OCI-LY1 (cell line): ENCODE data around the gene ZXDC.

ENCODE experiments used
- CTCF ChIP-seq: fragments of 200-600 bp; sonication (generic), shearing (Covaris generic); IDR thresholded peaks from 2 replicates; pipeline ENCODE4 v1.5.1; 2017; ENCODE audit warnings: mild to moderate bottlenecking, antibody characterized with exemption, low read length, moderate library complexity, mixed read lengths
- EZH2 ChIP-seq: fragments of 200-600 bp; sonication (generic), shearing (Covaris generic); IDR thresholded peaks from 2 replicates; pipeline ENCODE4 v1.8.0; 2017; ENCODE audit warnings: borderline replicate concordance, mixed run types, mild to moderate bottlenecking, antibody characterized with exemption, low read length, moderate library complexity, mixed read lengths

GRCh38 chr3:126451511-126451910 lies 24.2 kb downstream of the ZXDC start:
- TF ChIP-seq CTCF = no peak
- TF ChIP-seq EZH2 = no peak
